HCT116 (cell line): ENCODE results near the gene FAM222B.

ENCODE experiments used
- EZH2phosphoT487 ChIP-seq: fragments of 200-600 bp; IDR thresholded peaks from 2 replicates; pipeline ENCODE4 v1.6.1; 2018; ENCODE audit warnings: antibody characterized with exemption, borderline replicate concordance
- POLR2AphosphoS5 ChIP-seq: IDR thresholded peaks from 2 replicates; pipeline ENCODE4 v1.6.1; 2011; ENCODE audit warnings: mild to moderate bottlenecking, low read depth, low read length, moderate library complexity
- RAD21 ChIP-seq: IDR thresholded peaks from 2 replicates; pipeline ENCODE4 v1.6.1; 2012; ENCODE audit warnings: low read depth, mild to moderate bottlenecking
- YY1 ChIP-seq: IDR thresholded peaks from 2 replicates; pipeline ENCODE4 v1.6.1; 2011; ENCODE audit warnings: low read length, low read depth, moderate library complexity, mild to moderate bottlenecking; ENCODE audit not compliant: insufficient replicate concordance; ENCODE audit errors: extremely low read depth
- ZFX ChIP-seq: fragments of 450-650 bp; IDR thresholded peaks from 2 replicates; pipeline ENCODE4 v1.6.1; 2017
- TF ChIP-seq, protein P1 (sequence below), 3 experiments: fragments of 200-600 bp in 1 of 3; sonication (generic) in 1 of 3; IDR thresholded peaks in 2 of 3; conservative IDR thresholded peaks in 1 of 3; 2 replicates each; pipeline ENCODE4 v1.5.1; 2012 to 2017; ENCODE audit warnings: low read depth in 2 of 3, low read length in 2 of 3, antibody characterized with exemption in 1 of 3, borderline replicate concordance in 1 of 3, control low read depth in 1 of 3, mild to moderate bottlenecking in 1 of 3, mixed read lengths in 1 of 3, mixed run types in 1 of 3, moderate library complexity in 1 of 3; ENCODE audit not compliant: insufficient read depth in 1 of 3

DNA sequence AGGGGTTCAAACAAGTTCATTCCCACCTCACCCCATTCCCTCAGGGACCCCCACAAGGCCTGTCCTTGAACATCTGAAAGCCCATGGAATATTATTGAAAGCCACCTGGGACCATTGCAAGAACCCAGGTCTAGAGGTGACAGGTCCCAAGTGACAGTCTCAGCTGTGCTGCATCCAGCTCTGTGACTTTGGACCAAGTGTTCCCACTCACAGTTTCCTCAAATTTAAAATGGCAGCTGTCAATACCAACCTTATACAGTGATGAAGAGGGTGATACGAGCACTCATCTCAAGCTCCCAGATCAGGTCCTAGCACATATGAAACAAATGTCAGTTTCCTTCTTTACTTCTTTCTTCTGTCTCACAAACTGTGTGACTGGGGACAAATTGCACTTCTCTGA is 21.4 kb upstream of the FAM222B start:
- TF ChIP-seq, protein P1, sequence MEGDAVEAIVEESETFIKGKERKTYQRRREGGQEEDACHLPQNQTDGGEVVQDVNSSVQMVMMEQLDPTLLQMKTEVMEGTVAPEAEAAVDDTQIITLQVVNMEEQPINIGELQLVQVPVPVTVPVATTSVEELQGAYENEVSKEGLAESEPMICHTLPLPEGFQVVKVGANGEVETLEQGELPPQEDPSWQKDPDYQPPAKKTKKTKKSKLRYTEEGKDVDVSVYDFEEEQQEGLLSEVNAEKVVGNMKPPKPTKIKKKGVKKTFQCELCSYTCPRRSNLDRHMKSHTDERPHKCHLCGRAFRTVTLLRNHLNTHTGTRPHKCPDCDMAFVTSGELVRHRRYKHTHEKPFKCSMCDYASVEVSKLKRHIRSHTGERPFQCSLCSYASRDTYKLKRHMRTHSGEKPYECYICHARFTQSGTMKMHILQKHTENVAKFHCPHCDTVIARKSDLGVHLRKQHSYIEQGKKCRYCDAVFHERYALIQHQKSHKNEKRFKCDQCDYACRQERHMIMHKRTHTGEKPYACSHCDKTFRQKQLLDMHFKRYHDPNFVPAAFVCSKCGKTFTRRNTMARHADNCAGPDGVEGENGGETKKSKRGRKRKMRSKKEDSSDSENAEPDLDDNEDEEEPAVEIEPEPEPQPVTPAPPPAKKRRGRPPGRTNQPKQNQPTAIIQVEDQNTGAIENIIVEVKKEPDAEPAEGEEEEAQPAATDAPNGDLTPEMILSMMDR (IDR thresholded peaks at IDR 0.05 in 2 of 3, conservative IDR thresholded peaks at IDR 0.05 in 1 of 3; ENCODE audit: borderline replicate concordance in 1 of 3, insufficient read depth in 1 of 3, low read depth in 2 of 3, low read length in 2 of 3) = no peak
- TF ChIP-seq ZFX = no peak
- TF ChIP-seq RAD21 = no peak
- TF ChIP-seq YY1 = no peak
- TF ChIP-seq POLR2AphosphoS5 = no peak
- no peak for TF ChIP-seq EZH2phosphoT487
